GM19043 (cell line): ENCODE results near the gene CCAR1.
"Not testable (repeated sequence)": the region's sequence is repeated elsewhere in the genome, so short reads cannot be mapped to it uniquely, and the experiment has no call there.

Experiments used
- ATAC-seq: cut with Tn5 transposase; IDR thresholded peaks from one replicate; pipeline ENCODE4 v1.9.1; 2021; ENCODE audit warnings: low read depth; ENCODE audit not compliant: unreplicated experiment

The CCAR1 gene

GRCh38 chr10:68756246-68756645 is 35.2 kb downstream of the CCAR1 start:
- ATAC-seq, result no peak

GRCh38 chr10:68756766-68757165 is 35.7 kb downstream of the CCAR1 start:
- no peak for ATAC-seq

GRCh38 chr10:68759223-68759863 is 38.3 kb downstream of the CCAR1 start:
- no peak for ATAC-seq

GRCh38 chr10:68759967-68760366 is 38.9 kb downstream of the CCAR1 start:
- no peak for ATAC-seq

GRCh38 chr10:68767407-68767806 is 46.4 kb downstream of the CCAR1 start:
- ATAC-seq, result not testable (repeated sequence)

GRCh38 chr10:68781613-68782574 is 60.9 kb downstream of the CCAR1 start:
- ATAC-seq, result no peak

- ATAC-seq, result no peak
Measured at GRCh38 chr10:68784476-68784875, 63.4 kb downstream of the CCAR1 start.

- ATAC-seq, result no peak
Measured at GRCh38 chr10:68787813-68788212, 66.8 kb downstream of the CCAR1 start.

- ATAC-seq, result no peak
Measured at GRCh38 chr10:68790476-68790875, 69.4 kb downstream of the CCAR1 start.

GRCh38 chr10:68792115-68792514 is 71.1 kb downstream of the CCAR1 start:
- ATAC-seq, result no peak

GRCh38 chr10:68795886-68796532 is 75.0 kb downstream of the CCAR1 start:
- no peak for ATAC-seq

- ATAC-seq, result no peak
Measured at GRCh38 chr10:68796605-68797004, 75.6 kb downstream of the CCAR1 start.

- ATAC-seq, result no peak
Measured at GRCh38 chr10:68800211-68800610, 79.2 kb downstream of the CCAR1 start.

GRCh38 chr10:68804692-68805091 is 83.7 kb downstream of the CCAR1 start:
- no peak for ATAC-seq

GRCh38 chr10:68810830-68811229 is 89.8 kb downstream of the CCAR1 start:
- ATAC-seq, result not testable (repeated sequence)

- no peak for ATAC-seq
Measured at GRCh38 chr10:68811314-68812009, 90.4 kb downstream of the CCAR1 start.

- ATAC-seq, result no peak
Measured at GRCh38 chr10:68812420-68812819, 91.4 kb downstream of the CCAR1 start.

GRCh38 chr10:68813559-68813958 is 92.5 kb downstream of the CCAR1 start:
- no peak for ATAC-seq

GRCh38 chr10:68816796-68817412 is 95.9 kb downstream of the CCAR1 start:
- ATAC-seq, result no peak

GRCh38 chr10:68820359-68820758 is 99.3 kb downstream of the CCAR1 start:
- ATAC-seq, result not testable (repeated sequence)
